NB4 (cell line): ENCODE data around the gene ULBP1.

Source experiments
- MYC ChIP-seq: IDR thresholded peaks from 2 replicates; pipeline ENCODE4 v1.6.1; 2011; ENCODE audit warnings: low read depth, low read length
- POLR2A ChIP-seq: IDR thresholded peaks from 2 replicates; pipeline ENCODE4 v1.6.1; 2011; ENCODE audit warnings: mild to moderate bottlenecking; ENCODE audit not compliant: insufficient read length; ENCODE audit errors: extremely low read depth
- TF ChIP-seq, protein P1 (sequence below): IDR thresholded peaks from one replicate; pipeline ENCODE4 v1.5.1; 2012; ENCODE audit warnings: low read depth, low read length
- TF ChIP-seq, protein P2 (sequence below): IDR thresholded peaks from 2 replicates; pipeline ENCODE4 v1.6.1; 2011; ENCODE audit warnings: low read depth, low read length

DNA sequence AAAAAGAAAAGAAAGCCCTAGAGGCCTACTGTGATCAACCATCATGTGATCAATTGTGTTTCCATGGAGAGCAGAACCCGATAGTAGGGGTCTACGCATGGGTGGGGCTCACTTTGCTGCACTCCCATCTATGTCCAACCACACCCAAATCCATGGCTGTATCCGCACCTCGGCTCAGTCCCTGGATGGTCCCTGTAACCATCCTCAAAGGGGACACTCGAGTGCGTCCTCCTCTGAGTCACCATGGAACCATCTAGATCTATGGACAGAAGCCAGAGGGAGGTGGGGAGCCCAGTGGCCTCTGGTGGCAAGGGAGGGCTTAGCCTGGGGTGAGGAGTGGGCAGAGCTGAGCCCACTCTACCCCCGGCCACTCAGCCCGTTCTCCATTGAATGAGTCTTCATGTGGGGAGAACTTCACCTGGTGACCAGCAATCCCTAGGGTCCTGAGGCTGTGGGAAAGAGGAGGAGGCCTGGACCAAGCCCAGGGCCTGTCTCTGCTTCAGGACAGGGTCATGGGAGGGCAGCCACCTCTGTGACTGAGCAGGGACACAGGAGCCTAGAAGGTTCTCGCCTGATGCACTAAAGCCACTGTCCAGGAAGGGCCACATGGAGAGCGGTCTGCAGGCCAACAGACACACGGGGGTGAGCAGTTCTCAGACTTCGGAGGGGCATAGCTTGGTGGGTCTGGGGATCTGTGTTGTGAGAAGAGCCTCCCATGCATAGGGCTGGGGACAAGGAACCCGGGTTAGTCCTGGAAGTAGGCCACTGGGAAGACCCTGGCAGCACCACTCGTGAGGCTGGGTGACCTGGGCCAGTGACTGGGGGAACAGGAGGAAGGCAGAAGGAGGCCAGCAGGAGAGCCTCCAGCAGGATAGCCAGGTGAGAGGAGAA lies 42.3 kb downstream of the ULBP1 start:
- TF ChIP-seq, protein P1, sequence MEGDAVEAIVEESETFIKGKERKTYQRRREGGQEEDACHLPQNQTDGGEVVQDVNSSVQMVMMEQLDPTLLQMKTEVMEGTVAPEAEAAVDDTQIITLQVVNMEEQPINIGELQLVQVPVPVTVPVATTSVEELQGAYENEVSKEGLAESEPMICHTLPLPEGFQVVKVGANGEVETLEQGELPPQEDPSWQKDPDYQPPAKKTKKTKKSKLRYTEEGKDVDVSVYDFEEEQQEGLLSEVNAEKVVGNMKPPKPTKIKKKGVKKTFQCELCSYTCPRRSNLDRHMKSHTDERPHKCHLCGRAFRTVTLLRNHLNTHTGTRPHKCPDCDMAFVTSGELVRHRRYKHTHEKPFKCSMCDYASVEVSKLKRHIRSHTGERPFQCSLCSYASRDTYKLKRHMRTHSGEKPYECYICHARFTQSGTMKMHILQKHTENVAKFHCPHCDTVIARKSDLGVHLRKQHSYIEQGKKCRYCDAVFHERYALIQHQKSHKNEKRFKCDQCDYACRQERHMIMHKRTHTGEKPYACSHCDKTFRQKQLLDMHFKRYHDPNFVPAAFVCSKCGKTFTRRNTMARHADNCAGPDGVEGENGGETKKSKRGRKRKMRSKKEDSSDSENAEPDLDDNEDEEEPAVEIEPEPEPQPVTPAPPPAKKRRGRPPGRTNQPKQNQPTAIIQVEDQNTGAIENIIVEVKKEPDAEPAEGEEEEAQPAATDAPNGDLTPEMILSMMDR = no peak
- TF ChIP-seq POLR2A (no peak), MYC (no peak)
- TF ChIP-seq, protein P2, sequence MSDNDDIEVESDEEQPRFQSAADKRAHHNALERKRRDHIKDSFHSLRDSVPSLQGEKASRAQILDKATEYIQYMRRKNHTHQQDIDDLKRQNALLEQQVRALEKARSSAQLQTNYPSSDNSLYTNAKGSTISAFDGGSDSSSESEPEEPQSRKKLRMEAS = no peak
